Endothelial cell of umbilical vein (primary cell): Measurements from ENCODE around the gene AFF1.

Source experiments
- EZH2 ChIP-seq: IDR thresholded peaks from 2 replicates; pipeline ENCODE4 v1.6.1; 2012; ENCODE audit warnings: borderline replicate concordance, low read depth, mild to moderate bottlenecking, moderate library complexity, low read length, inconsistent platforms; ENCODE audit not compliant: severe bottlenecking
- GATA2 ChIP-seq: IDR thresholded peaks from 2 replicates; pipeline ENCODE4 v1.7.0; 2011; ENCODE audit warnings: low read depth, mild to moderate bottlenecking, moderate library complexity, mixed read lengths, low read length; ENCODE audit not compliant: insufficient read length, insufficient read depth
- POLR2A ChIP-seq: IDR thresholded peaks from 2 replicates; pipeline ENCODE4 v1.6.1; 2012; ENCODE audit warnings: low read depth, mild to moderate bottlenecking, control low read depth, low read length
- TF ChIP-seq, protein P1 (sequence below), 2 donors: IDR thresholded peaks; 1 replicate in 1 of 2; 2 replicates in 1 of 2; pipeline ENCODE4 v1.5.1; 2011; ENCODE audit warnings: low read length in 2 of 2, mild to moderate bottlenecking in 2 of 2, moderate library complexity in 2 of 2, control low read depth in 1 of 2, inconsistent platforms in 1 of 2, low read depth in 1 of 2; ENCODE audit not compliant: insufficient read depth in 1 of 2; ENCODE audit errors: extremely low read depth in 1 of 2

DNA sequence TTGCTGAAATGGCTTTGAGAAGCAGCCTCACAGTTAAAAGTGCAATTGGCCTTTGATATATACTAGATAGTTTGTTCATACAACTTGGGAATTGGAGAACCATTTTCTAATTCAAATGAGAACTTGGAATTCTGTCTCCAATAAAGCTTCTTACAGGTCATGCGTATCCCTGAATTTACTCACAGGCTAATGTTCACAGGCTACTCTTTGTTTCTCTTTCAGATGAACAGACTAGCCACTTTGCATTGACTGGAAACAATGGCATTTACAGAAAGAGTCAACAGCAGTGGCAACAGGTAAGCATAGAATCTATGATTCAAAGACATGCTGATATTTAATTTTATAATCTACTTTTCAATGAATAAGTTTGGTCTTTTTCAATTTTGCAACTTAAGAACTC lies 13.5 kb downstream of the AFF1 start:
- TF ChIP-seq, protein P1, sequence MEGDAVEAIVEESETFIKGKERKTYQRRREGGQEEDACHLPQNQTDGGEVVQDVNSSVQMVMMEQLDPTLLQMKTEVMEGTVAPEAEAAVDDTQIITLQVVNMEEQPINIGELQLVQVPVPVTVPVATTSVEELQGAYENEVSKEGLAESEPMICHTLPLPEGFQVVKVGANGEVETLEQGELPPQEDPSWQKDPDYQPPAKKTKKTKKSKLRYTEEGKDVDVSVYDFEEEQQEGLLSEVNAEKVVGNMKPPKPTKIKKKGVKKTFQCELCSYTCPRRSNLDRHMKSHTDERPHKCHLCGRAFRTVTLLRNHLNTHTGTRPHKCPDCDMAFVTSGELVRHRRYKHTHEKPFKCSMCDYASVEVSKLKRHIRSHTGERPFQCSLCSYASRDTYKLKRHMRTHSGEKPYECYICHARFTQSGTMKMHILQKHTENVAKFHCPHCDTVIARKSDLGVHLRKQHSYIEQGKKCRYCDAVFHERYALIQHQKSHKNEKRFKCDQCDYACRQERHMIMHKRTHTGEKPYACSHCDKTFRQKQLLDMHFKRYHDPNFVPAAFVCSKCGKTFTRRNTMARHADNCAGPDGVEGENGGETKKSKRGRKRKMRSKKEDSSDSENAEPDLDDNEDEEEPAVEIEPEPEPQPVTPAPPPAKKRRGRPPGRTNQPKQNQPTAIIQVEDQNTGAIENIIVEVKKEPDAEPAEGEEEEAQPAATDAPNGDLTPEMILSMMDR (IDR thresholded peaks at IDR 0.05; ENCODE audit: extremely low read depth in 1 of 2, insufficient read depth in 1 of 2, low read depth in 1 of 2, low read length in 2 of 2), result no peak
- no peak for TF ChIP-seq EZH2
- no peak for TF ChIP-seq GATA2
- TF ChIP-seq POLR2A, result no peak
